HepG2 (cell line): ENCODE results near the gene TMEM107. TPM values are rescaled to one million over a fixed set of nuclear protein-coding genes. Genes with fewer than 3 reads are reported as not detected.

Experiments used
- CHD4 ChIP-seq: fragments of 200-600 bp; sonication (generic); IDR thresholded peaks from 2 replicates; pipeline ENCODE4 v1.7.0; 2017; ENCODE audit warnings: mild to moderate bottlenecking, low read length, borderline replicate concordance
- EED ChIP-seq: sonication (generic); formaldehyde crosslinking; IDR thresholded peaks from 2 replicates; pipeline ENCODE4 v1.5.0; 2020; ENCODE audit warnings: mild to moderate bottlenecking, missing genetic modification reagents
- GLI4 ChIP-seq: sonication (generic); formaldehyde crosslinking; IDR thresholded peaks from 2 replicates; pipeline ENCODE4 v1.5.1; 2020; ENCODE audit warnings: missing genetic modification reagents, mild to moderate bottlenecking, moderate library complexity, borderline replicate concordance
- HNRNPLL ChIP-seq: fragments of 200-400 bp; formaldehyde crosslinking; IDR thresholded peaks from 2 replicates; pipeline ENCODE4 v1.6.1; 2017; ENCODE audit warnings: mild to moderate bottlenecking, low read depth, low read length; ENCODE audit not compliant: poor library complexity, severe bottlenecking
- JUND ChIP-seq: sonication (generic); formaldehyde crosslinking; IDR thresholded peaks from 2 replicates; pipeline ENCODE4 v1.8.0; 2022; ENCODE audit warnings: mild to moderate bottlenecking, missing genetic modification reagents
- KLF12 ChIP-seq: sonication (generic); formaldehyde crosslinking; IDR thresholded peaks from 2 replicates; pipeline ENCODE4 v1.4.0; 2020; ENCODE audit warnings: missing genetic modification reagents, borderline replicate concordance
- MEF2D ChIP-seq: sonication (generic); formaldehyde crosslinking; IDR thresholded peaks from 2 replicates; pipeline ENCODE4 v1.5.1; 2020; ENCODE audit warnings: mild to moderate bottlenecking, missing genetic modification reagents
- NBN ChIP-seq: fragments of 450-650 bp; conservative IDR thresholded peaks from 2 replicates; pipeline ENCODE4 v1.6.1; 2017
- RELA ChIP-seq: sonication (generic); formaldehyde crosslinking; IDR thresholded peaks from 2 replicates; pipeline ENCODE4 v1.4.0; 2020; ENCODE audit warnings: missing genetic modification reagents
- ZNF891 ChIP-seq: sonication (generic); formaldehyde crosslinking; IDR thresholded peaks from 2 replicates; pipeline ENCODE4 v1.5.0; 2020; ENCODE audit warnings: mild to moderate bottlenecking, missing genetic modification reagents
- ZZZ3 ChIP-seq: sonication (generic); formaldehyde crosslinking; IDR thresholded peaks from 2 replicates; pipeline ENCODE4 v1.4.0; 2020; ENCODE audit warnings: missing genetic modification reagents, mild to moderate bottlenecking, borderline replicate concordance
- polyA plus RNA-seq, 8 experiments: library from polyadenylated mRNA; depleted of rRNA in 3 of 8; stranded (reverse) in 7 of 8; unstranded in 1 of 8; fragments of >200 nt; fragmentation: Illumina TruSeq in 4 of 8; extraction: Trizol in 4 of 8; gene quantifications; 2 replicates each; pipeline versions ENCODE4 v1.2.1 to v1.2.3, GENCODE V29; 2011 to 2016; ENCODE audit warnings: low read depth in 4 of 8, missing spikeins in 1 of 8, mixed read lengths in 1 of 8; ENCODE audit not compliant: insufficient read depth in 1 of 8
- total RNA-seq, 5 experiments: library from RNA; depleted of rRNA; stranded (reverse); fragments of >200 nt; fragmentation: Illumina TruSeq; extraction: Trizol; gene quantifications; 2 replicates each; pipeline ENCODE4 v1.2.3, GENCODE V29; 2016; ENCODE audit warnings: low read depth in 1 of 5
- TF ChIP-seq, protein P1 (sequence below): sonication (generic); formaldehyde crosslinking; IDR thresholded peaks from 2 replicates; pipeline ENCODE4 v1.8.0; 2022; ENCODE audit warnings: missing genetic modification reagents, mild to moderate bottlenecking, moderate library complexity, borderline replicate concordance
- TF ChIP-seq, protein P2 (sequence below): IDR thresholded peaks from 2 replicates; pipeline ENCODE4 v1.6.1; 2016
- TF ChIP-seq, protein P3 (sequence below): sonication (generic); formaldehyde crosslinking; IDR thresholded peaks from 2 replicates; pipeline ENCODE4 v1.5.1; 2020; ENCODE audit warnings: missing genetic modification reagents, mild to moderate bottlenecking, borderline replicate concordance
- TF ChIP-seq, protein P4 (sequence below): sonication (generic); formaldehyde crosslinking; IDR thresholded peaks from 2 replicates; pipeline ENCODE4 v1.5.0; 2020; ENCODE audit warnings: mild to moderate bottlenecking, missing genetic modification reagents
- TF ChIP-seq, protein P5 (sequence below): sonication (generic); formaldehyde crosslinking; IDR thresholded peaks from 2 replicates; pipeline ENCODE4 v1.5.1; 2020; ENCODE audit warnings: mild to moderate bottlenecking, moderate library complexity, missing genetic modification reagents
- TF ChIP-seq, protein P6 (sequence below): fragments of 450-650 bp; IDR thresholded peaks from 2 replicates; pipeline ENCODE4 v1.6.1; 2017

Gene TMEM107
- total and polyA plus RNA-seq, 2 of the 13 experiments (the other 11 are each of a cell fraction or from before 2014, with no cell fraction given), result 7.2 to 15.3 TPM

DNA sequence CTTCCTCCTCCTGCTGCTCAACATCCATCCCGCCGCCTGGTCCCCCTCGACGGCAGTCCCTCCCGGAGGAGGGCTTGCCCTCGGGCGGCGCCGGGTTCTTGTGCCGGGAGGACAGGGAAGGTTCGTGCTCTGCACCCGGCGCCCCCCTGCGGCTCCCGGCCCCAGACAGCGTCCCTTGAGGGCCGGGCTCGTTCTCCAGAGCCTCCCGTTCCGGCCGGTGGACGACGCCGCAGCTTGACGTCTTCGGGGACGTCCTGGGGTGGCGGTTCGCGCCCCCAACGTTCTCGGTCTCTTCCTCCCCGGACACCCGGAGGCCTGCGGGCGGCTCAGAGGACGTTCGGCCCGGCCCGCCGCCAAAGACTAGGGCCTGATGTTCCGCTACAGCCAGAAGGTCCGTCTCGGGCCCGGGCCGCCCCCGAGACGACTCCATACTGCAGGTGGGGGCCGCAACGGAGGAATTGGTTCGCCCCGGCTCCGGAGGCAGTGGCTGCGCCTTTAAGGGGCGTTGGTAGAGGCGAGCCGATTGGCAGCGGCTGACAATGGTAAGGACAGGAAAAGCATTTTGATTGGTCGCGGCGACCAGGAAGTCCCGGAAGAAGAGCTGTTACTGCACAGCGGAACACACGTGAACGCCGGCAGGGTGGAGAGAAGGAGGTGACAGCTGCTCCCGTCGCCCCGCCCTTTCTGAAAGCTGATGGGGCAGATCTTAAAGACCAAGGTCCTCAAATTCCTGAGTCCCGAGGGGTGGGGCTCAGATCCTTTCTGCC is 13.7 kb upstream of the TMEM107 start, which contains the start of gene BORCS6 (continued):
- no peak; the same call in 1 of the 2 replicates for TF ChIP-seq ZNF891 (CRISPR knock-in tag)
- TF ChIP-seq, protein P1, sequence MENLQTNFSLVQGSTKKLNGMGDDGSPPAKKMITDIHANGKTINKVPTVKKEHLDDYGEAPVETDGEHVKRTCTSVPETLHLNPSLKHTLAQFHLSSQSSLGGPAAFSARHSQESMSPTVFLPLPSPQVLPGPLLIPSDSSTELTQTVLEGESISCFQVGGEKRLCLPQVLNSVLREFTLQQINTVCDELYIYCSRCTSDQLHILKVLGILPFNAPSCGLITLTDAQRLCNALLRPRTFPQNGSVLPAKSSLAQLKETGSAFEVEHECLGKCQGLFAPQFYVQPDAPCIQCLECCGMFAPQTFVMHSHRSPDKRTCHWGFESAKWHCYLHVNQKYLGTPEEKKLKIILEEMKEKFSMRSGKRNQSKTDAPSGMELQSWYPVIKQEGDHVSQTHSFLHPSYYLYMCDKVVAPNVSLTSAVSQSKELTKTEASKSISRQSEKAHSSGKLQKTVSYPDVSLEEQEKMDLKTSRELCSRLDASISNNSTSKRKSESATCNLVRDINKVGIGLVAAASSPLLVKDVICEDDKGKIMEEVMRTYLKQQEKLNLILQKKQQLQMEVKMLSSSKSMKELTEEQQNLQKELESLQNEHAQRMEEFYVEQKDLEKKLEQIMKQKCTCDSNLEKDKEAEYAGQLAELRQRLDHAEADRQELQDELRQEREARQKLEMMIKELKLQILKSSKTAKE (CRISPR knock-in tag), result no peak
- no peak for TF ChIP-seq EED (CRISPR knock-in tag)
- TF ChIP-seq GLI4, result peak; percentile 86; the same call in 1 of the 2 replicates
- no peak for TF ChIP-seq ZZZ3 (CRISPR knock-in tag)
- TF ChIP-seq, protein P2, sequence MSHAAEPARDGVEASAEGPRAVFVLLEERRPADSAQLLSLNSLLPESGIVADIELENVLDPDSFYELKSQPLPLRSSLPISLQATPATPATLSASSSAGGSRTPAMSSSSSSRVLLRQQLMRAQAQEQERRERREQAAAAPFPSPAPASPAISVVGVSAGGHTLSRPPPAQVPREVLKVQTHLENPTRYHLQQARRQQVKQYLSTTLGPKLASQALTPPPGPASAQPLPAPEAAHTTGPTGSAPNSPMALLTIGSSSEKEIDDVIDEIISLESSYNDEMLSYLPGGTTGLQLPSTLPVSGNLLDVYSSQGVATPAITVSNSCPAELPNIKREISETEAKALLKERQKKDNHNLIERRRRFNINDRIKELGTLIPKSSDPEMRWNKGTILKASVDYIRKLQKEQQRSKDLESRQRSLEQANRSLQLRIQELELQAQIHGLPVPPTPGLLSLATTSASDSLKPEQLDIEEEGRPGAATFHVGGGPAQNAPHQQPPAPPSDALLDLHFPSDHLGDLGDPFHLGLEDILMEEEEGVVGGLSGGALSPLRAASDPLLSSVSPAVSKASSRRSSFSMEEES (CRISPR knock-in tag), result no peak
- peak; percentile 20 for TF ChIP-seq HNRNPLL
- no peak for TF ChIP-seq JUND (CRISPR knock-in tag)
- TF ChIP-seq, protein P3, sequence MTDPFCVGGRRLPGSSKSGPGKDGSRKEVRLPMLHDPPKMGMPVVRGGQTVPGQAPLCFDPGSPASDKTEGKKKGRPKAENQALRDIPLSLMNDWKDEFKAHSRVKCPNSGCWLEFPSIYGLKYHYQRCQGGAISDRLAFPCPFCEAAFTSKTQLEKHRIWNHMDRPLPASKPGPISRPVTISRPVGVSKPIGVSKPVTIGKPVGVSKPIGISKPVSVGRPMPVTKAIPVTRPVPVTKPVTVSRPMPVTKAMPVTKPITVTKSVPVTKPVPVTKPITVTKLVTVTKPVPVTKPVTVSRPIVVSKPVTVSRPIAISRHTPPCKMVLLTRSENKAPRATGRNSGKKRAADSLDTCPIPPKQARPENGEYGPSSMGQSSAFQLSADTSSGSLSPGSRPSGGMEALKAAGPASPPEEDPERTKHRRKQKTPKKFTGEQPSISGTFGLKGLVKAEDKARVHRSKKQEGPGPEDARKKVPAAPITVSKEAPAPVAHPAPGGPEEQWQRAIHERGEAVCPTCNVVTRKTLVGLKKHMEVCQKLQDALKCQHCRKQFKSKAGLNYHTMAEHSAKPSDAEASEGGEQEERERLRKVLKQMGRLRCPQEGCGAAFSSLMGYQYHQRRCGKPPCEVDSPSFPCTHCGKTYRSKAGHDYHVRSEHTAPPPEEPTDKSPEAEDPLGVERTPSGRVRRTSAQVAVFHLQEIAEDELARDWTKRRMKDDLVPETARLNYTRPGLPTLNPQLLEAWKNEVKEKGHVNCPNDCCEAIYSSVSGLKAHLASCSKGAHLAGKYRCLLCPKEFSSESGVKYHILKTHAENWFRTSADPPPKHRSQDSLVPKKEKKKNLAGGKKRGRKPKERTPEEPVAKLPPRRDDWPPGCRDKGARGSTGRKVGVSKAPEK, result no peak
- TF ChIP-seq NBN, result no peak
- TF ChIP-seq, protein P4, sequence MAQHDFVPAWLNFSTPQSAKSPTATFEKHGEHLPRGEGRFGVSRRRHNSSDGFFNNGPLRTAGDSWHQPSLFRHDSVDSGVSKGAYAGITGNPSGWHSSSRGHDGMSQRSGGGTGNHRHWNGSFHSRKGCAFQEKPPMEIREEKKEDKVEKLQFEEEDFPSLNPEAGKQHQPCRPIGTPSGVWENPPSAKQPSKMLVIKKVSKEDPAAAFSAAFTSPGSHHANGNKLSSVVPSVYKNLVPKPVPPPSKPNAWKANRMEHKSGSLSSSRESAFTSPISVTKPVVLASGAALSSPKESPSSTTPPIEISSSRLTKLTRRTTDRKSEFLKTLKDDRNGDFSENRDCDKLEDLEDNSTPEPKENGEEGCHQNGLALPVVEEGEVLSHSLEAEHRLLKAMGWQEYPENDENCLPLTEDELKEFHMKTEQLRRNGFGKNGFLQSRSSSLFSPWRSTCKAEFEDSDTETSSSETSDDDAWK (CRISPR knock-in tag), result no peak
- TF ChIP-seq, protein P5, sequence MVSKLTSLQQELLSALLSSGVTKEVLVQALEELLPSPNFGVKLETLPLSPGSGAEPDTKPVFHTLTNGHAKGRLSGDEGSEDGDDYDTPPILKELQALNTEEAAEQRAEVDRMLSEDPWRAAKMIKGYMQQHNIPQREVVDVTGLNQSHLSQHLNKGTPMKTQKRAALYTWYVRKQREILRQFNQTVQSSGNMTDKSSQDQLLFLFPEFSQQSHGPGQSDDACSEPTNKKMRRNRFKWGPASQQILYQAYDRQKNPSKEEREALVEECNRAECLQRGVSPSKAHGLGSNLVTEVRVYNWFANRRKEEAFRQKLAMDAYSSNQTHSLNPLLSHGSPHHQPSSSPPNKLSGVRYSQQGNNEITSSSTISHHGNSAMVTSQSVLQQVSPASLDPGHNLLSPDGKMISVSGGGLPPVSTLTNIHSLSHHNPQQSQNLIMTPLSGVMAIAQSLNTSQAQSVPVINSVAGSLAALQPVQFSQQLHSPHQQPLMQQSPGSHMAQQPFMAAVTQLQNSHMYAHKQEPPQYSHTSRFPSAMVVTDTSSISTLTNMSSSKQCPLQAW (CRISPR knock-in tag), result peak; percentile 46; the same call in 1 of the 2 replicates
- TF ChIP-seq, protein P6, sequence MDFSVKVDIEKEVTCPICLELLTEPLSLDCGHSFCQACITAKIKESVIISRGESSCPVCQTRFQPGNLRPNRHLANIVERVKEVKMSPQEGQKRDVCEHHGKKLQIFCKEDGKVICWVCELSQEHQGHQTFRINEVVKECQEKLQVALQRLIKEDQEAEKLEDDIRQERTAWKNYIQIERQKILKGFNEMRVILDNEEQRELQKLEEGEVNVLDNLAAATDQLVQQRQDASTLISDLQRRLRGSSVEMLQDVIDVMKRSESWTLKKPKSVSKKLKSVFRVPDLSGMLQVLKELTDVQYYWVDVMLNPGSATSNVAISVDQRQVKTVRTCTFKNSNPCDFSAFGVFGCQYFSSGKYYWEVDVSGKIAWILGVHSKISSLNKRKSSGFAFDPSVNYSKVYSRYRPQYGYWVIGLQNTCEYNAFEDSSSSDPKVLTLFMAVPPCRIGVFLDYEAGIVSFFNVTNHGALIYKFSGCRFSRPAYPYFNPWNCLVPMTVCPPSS, result no peak
- TF ChIP-seq RELA (CRISPR knock-in tag), result no peak
- no peak for TF ChIP-seq MEF2D (CRISPR knock-in tag)
- no peak for TF ChIP-seq CHD4
- no peak; the same call in 1 of the 2 replicates for TF ChIP-seq KLF12 (CRISPR knock-in tag)
